ENCODE results near the gene CDK9.
"Not testable (repeated sequence)": the region's sequence is repeated elsewhere in the genome, so short reads cannot be mapped to it uniquely, and the experiment has no call there.

The CDK9 gene

GRCh38 chr9:127776924-127777289 lies 8.9 kb upstream of the CDK9 start:
- no peak overlapping the region for H3K27ac ChIP-seq
- no peak for TF ChIP-seq CTCF (conservative IDR thresholded peaks at IDR 0.05)

- no peak for TF ChIP-seq CTCF (conservative IDR thresholded peaks at IDR 0.05)
- no peak overlapping the region for H3K27ac ChIP-seq
Observed at GRCh38 chr9:127777368-127777980, 8.4 kb upstream of the CDK9 start.

- no peak for TF ChIP-seq CTCF (conservative IDR thresholded peaks at IDR 0.05)
- no peak within 1 kb of the TSS for H3K27ac ChIP-seq
Observed at GRCh38 chr9:127778280-127779135, 7.3 kb upstream of the CDK9 start, which contains the start of gene SH2D3C. TSS of gene SH2D3C (minus strand) at chr9:127778666. CDS start at chr9:127778627, 39 bp downstream.

- H3K27ac ChIP-seq = no peak overlapping the region
- no peak for TF ChIP-seq CTCF (conservative IDR thresholded peaks at IDR 0.05)
Observed at GRCh38 chr9:127779136-127779981, 6.5 kb upstream of the CDK9 start.

GRCh38 chr9:127780126-127780885 lies 5.5 kb upstream of the CDK9 start:
- TF ChIP-seq CTCF (conservative IDR thresholded peaks at IDR 0.05) = no peak
- peak overlapping the region; percentile 4; the same call in 1 of the 2 replicates for H3K27ac ChIP-seq

- H3K27ac ChIP-seq = not testable (repeated sequence)
Observed at GRCh38 chr9:127780909-127781308, 4.9 kb upstream of the CDK9 start.

- no peak for TF ChIP-seq CTCF (conservative IDR thresholded peaks at IDR 0.05)
- no peak overlapping the region for H3K27ac ChIP-seq
Observed at GRCh38 chr9:127781806-127782205, 4.0 kb upstream of the CDK9 start.

Measured in VCaP (cell line).